Midbrain (tissue), 1 donor: ENCODE measurements around the gene S1PR3.
A peak's percentile ranks its signal among the peaks of the same experiment; 100 is the strongest.
"Not testable (repeated sequence)": the region's sequence is repeated elsewhere in the genome, so short reads cannot be mapped to it uniquely, and the experiment has no call there.

ENCODE experiments used
- DNase-seq: peaks from one replicate; lab custom pipeline; 2025; lab: John Stamatoyannopoulos, UW

Gene S1PR3

DNA sequence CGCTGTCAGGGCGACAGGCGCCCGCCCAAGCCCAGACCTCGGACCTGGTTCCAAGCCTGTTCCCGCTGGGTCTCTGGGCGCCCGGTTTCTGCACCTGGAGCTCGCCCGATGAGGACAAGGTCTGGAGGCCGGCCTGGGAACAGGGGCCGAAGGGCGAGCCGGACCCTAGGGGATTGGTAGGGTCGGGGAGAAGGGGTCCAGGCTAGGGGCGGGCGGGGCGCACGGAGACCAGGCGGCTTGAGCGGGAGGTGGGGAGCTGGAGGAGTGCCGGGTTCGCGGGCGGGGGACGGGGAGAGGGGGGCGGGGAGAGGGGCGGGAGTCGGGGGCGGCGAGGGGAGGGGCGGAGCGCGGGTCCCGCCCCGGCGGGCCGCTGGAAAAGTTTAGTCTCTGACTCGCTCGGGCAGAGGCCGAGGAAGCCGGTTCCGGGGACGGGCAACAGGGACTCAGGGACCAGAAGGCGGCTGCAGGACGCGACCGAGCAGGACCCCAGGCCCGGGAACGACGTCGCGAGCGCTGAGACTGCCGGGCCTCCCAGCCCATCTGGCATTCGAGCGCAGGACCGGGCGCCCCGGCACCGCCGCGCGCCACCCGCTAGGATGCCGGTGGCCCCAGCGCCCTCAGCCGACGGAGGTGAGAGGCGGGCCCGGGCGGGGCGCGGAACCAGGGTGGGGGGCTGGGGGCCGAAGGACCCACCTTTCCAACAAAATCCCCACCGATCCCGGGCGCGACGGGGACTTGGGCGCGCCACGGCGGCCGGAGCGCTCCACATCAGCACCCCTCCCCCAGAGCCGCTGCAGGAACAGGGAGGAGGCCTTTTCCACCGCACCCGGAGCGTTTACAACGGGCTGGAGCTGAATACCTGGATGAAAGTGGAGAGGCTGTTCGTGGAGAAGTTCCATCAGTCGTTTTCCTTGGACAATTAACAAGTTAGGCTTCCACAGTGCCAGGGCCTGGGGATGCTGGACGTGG lies at the start of gene S1PR3:
Gene S1PR3, plus strand, starts transcription at position 403 of the 969 bp plus-strand sequence. CDS start 9,733 bp downstream, outside the sequence.
- peak; percentile 15 for DNase-seq

- not testable (repeated sequence) for DNase-seq
These were observed 49.7 kb upstream of the S1PR3 start for GRCh38 chr9:88941586-88941985.

DNA sequence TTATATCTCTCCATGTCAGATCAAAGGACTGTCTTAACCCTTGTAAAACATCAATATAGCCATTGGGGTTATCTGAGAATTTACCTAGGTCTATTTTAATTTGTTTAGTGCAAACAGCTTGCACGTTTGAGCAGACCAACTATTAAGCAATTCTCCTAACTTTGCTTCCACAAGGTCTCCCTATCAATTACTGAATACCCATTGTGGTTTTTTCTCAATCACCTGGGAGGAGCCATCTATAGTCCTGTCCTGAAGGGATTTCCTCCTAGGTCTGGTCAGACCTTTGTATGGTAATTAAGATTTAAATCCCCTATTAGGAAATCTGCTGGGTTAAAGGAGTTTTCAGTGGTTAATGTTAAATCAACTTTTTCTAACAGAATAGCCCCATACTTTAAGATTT lies 48.9 kb upstream of the S1PR3 start:
- no peak for DNase-seq

DNA sequence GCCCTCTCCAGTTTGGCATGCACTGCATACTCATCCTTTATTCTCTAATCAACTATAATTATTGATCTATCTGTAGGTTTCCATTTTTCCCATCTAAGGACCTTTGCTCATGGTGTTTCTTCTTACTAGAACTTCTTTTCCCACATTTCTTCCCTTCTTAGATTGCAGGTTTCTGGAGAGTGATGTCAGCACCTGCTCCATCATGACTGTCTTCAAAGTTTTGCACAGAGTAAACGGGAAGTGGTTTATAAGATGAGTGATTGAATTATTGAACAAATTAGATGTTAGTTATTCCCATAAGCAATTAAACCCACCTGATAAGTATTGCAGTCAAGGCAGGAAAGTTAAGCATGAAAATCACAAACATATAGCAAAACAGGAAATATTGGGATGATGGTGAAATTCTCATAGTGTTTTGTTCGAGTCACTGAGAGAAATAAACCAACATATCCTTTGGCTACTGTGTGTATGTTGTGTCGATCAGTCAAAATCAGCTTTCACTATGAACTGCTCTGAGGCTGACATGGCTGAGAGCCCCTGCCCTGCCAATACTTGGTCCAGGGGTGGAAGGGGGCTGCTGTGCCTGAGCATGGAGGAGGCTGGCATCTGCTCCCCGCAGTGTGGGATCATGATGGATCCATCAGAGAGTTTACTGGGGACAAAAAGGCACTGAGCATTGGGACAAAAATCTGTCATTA lies 45.5 kb upstream of the S1PR3 start:
- no peak for DNase-seq

- no peak for DNase-seq
These were observed 43.4 kb upstream of the S1PR3 start for GRCh38 chr9:88947581-88948573.

DNA sequence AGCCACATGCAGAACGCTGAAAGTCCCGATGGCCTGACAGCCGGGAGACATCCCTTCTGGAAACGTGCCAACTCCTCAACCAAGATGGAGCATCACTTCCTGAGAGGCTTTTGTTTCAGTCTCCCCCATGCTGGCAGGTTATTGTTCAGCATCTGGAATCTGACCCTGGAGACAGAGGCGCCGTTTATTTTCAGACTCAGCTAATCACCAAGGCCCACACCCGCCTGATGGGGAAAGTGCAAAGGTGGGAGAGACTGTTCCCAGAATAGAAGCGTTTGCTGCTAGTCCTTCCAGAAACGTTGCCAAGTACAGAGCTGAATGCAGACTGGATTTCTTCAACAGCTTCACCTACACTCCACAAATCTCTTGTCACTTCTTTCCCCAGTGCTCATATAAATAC lies 41.8 kb upstream of the S1PR3 start:
- no peak for DNase-seq

DNA sequence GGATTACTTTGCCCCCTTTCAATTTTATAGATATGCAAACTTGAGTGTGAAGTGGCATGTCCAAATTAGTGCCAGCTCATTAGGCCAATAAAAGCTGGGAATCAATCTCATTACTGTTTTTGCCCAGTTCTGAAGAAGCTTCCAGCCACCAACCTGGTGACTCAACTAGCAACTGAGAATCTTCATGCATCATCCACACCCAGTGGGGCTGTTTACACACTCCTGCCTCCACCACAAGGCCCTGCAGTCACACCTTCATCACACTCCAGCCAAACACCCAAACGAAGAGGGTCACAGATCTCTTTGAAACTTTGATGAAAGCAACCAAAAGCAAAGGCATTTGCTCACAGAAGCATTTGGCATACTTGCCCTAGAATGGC lies 41.3 kb upstream of the S1PR3 start:
- DNase-seq: no peak

DNA sequence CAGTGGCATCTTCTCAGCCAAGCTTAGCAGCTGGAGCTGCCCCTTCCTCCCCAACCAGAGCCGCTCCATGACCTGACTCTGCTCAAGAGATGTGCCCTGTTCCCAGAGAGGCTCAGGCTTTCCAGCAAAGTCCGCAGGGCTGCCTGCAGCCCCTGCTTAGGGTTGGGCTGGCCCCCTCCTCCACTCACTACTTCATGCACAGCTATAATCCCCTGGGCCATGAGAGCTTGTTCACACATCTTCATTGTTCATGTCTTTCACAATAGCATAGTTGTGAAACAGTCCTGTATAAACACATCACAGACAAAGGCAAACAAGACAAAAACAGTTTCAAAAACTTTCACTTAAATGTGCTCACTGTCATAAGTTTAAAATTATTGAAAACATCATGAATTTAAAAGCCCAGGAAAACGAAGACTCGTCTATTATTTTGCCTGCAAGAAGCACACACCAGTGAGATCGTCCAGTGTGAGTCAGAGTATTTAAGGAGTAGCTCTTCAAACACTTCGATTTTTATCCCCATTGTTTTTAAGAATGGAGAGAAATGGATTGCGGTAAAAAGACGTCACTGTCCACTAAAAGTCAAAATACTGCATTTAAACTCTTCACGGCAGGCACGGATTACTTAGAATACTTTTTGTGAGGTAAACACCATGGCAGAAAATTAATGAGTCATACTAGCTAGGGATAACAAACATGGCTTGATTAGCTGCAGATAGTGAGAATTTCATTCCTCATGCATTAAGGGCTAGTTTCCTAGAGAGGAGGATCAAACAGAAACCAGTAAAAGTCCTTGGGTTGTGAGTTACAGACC lies 40.7 kb upstream of the S1PR3 start:
- DNase-seq: no peak

GRCh38 chr9:88951155-88951542 lies 40.1 kb upstream of the S1PR3 start:
- no peak for DNase-seq

DNA sequence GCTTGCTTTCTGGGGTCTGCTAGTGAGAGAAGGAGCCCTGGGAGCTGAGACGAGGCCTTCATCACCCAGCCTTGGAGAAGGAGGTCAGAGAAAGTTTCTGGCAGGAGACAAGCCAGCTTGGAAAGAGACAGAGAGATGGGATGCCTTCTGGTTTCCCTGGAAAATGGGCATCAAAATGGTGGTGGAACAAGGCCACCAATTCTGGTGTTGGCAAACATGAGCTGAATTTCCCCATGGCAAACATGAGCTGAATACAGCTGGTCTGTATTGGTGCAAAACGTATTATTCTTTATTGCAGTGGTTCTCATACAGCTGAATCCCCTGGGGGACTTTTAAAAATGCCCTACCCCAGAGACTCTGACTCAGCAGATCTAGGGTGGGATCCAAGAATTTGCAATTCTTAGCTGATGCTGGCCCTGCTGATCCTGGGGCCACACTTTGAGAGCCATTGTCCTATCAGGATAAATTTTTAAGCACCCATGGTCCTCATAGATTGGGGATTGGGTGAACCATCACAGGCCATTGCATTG lies 39.1 kb upstream of the S1PR3 start:
- peak; percentile 58 for DNase-seq

- DNase-seq: no peak
These were observed 38.3 kb upstream of the S1PR3 start for GRCh38 chr9:88952976-88953375.

DNA sequence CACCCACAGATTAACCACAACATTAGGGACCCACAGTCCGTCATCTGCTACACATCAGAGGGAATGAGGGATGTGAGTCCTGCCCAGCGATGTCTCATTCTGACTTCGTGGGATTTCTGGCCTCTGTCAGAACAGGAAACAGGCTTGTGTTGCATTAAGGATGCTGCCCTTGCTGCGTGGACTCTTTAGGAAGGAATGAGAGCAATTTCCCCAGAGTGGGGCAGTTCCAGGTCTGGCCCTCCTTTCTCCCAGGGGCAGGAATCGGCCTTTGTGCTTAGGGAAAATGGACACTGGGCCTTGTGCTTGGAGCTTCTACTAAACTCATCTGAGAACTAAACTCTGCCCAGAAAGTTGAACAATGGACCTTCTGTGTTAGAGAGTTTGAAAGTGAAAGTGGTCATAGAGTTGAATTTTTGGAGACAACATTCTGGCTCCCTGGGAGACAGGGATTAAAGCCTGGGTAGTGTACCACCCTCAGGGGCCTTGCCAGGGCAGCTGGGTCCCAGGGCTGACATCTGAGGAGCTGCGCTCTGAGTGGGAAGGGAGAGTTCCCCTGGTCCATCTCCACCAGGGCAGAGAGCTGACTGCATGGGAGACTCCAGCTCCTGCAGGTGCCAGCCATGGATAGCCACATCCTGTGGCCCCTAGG lies 37.8 kb upstream of the S1PR3 start:
- DNase-seq: peak; percentile 59

DNA sequence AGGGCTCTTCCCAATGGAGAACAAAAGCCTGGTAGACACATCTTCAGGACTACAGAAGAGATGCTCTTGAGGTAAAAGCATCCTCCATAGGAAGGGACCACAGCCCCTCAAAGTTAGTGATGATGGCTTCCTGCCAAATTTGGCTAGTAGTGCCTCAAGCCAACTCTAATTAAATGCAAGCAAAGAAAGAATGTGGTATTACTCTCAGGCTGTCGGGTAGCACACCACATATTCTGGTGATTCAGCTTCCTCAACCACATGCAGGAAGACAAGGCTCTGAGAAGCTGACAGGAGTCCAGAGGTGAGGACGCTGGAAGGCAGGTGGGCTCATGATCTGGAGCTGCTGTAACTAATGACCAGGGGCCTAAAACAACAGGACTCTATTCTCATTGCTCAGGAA lies 37.2 kb upstream of the S1PR3 start:
- DNase-seq: no peak

GRCh38 chr9:88957526-88957925 lies 33.7 kb upstream of the S1PR3 start:
- DNase-seq: no peak

GRCh38 chr9:88959727-88960469 lies 31.4 kb upstream of the S1PR3 start:
- DNase-seq: no peak

GRCh38 chr9:88960632-88961031 lies 30.6 kb upstream of the S1PR3 start:
- no peak for DNase-seq

- DNase-seq: no peak
These were observed 25.8 kb upstream of the S1PR3 start for GRCh38 chr9:88965473-88965872.

GRCh38 chr9:88966894-88967676 lies 24.2 kb upstream of the S1PR3 start:
- DNase-seq: no peak

- DNase-seq: no peak
These were observed 22.5 kb upstream of the S1PR3 start for GRCh38 chr9:88968799-88969198.
